ENCODE data around the gene OR12D3.
"Not testable (repeated sequence)": the region's sequence is repeated elsewhere in the genome, so short reads cannot be mapped to it uniquely, and the experiment has no call there.

OR12D3 gene
- 0 to 0.03 (median 0) reads per million in 9 experiments for total RNA-seq

GRCh38 chr6:29375191-29375590 is at the start of gene OR12D3:
Gene OR12D3, minus strand, starts transcription at chr6:29375291. Its CDS starts 4 bp downstream, at chr6:29375287.
- ATAC-seq (replicated peaks), result no peak
- Mint-ChIP-seq H3K27me3 (peaks cover 47 to 48% of the 10 kb centered on the region in 2 donors), H3K27ac (no peak within 1 kb of the TSS), H3K4me1 (ENCODE audit: low read depth in 2 of 2) (no peaks in the 10 kb centered on the region), H3K36me3 (ENCODE audit: insufficient read depth) (peaks cover 3% of the 10 kb centered on the region), H3K4me3 (no peak within 1 kb of the TSS), H3K9me3 (no peaks in the 10 kb centered on the region)
- DNase-seq, result no peak

GRCh38 chr6:29424575-29424974 is 49.5 kb upstream of the OR12D3 start:
- Mint-ChIP-seq H3K27me3 (peaks cover 40 to 57% of the 10 kb centered on the region in 2 donors), H3K27ac (no peak overlapping the region), H3K9me3 (no peaks in the 10 kb centered on the region), H3K4me3 (no peak overlapping the region), H3K36me3 (ENCODE audit: insufficient read depth) (no peaks in the 10 kb centered on the region), H3K4me1 (ENCODE audit: low read depth in 2 of 2) (no peaks in the 10 kb centered on the region)
- no peak for ATAC-seq (replicated peaks)
- DNase-seq, result no peak

GRCh38 chr6:29424168-29424567 is 49.1 kb upstream of the OR12D3 start:
- H3K27ac Mint-ChIP-seq, result no peak overlapping the region
- ATAC-seq (replicated peaks), result no peak
- no peaks in the 10 kb centered on the region for H3K9me3 Mint-ChIP-seq
- no peak overlapping the region for H3K4me3 Mint-ChIP-seq
- H3K4me1 Mint-ChIP-seq (ENCODE audit: low read depth in 2 of 2), result no peaks in the 10 kb centered on the region
- H3K36me3 Mint-ChIP-seq (ENCODE audit: insufficient read depth), result no peaks in the 10 kb centered on the region
- no peak for DNase-seq
- peaks cover 40 to 54% of the 10 kb centered on the region in 2 donors for H3K27me3 Mint-ChIP-seq

- Mint-ChIP-seq H3K9me3 (no peaks in the 10 kb centered on the region), H3K27me3 (peaks cover 37 to 46% of the 10 kb centered on the region in 2 donors), H3K4me1 (ENCODE audit: low read depth in 2 of 2) (no peaks in the 10 kb centered on the region), H3K27ac (no peak overlapping the region), H3K4me3 (no peak overlapping the region), H3K36me3 (ENCODE audit: insufficient read depth) (no peaks in the 10 kb centered on the region)
- DNase-seq, result no peak
- no peak for ATAC-seq (replicated peaks)
These were observed 44.4 kb upstream of the OR12D3 start for GRCh38 chr6:29419516-29419915.

- peaks cover 0 to 10% of the 10 kb centered on the region in 2 donors for H3K9me3 Mint-ChIP-seq
These were observed 39.5 kb upstream of the OR12D3 start, which contains the start of gene OR12D1 for GRCh38 chr6:29414588-29414987. Gene OR12D1, plus strand, starts transcription at chr6:29414928.

GRCh38 chr6:29403801-29404200 is 28.7 kb upstream of the OR12D3 start:
- ATAC-seq (replicated peaks) (no peak), DNase-seq (no peak)
- Mint-ChIP-seq H3K4me1 (ENCODE audit: low read depth in 2 of 2) (no peaks in the 10 kb centered on the region), H3K27ac (no peak overlapping the region), H3K9me3 (peaks cover 0 to 1% of the 10 kb centered on the region in 2 donors), H3K36me3 (ENCODE audit: insufficient read depth) (no peaks in the 10 kb centered on the region), H3K4me3 (no peak overlapping the region), H3K27me3 (peaks cover 48 to 53% of the 10 kb centered on the region in 2 donors)

More at GRCh38 chr6:29414588-29414987, 39.5 kb upstream of the OR12D3 start, which contains the start of gene OR12D1:
- no peak for ATAC-seq (replicated peaks)
- Mint-ChIP-seq H3K4me3 (no peak within 1 kb of the TSS), H3K27ac (no peak within 1 kb of the TSS), H3K36me3 (ENCODE audit: insufficient read depth) (no peaks in the 10 kb centered on the region), H3K4me1 (ENCODE audit: low read depth in 2 of 2) (no peaks in the 10 kb centered on the region), H3K27me3 (peaks cover 54 to 56% of the 10 kb centered on the region in 2 donors)
- no peak for DNase-seq

- DNase-seq (no peak), ATAC-seq (replicated peaks) (no peak)
- Mint-ChIP-seq H3K27ac (no peak overlapping the region), H3K4me1 (ENCODE audit: low read depth in 2 of 2) (no peaks in the 10 kb centered on the region), H3K36me3 (ENCODE audit: insufficient read depth) (no peaks in the 10 kb centered on the region), H3K4me3 (no peak overlapping the region), H3K27me3 (peaks cover 47 to 60% of the 10 kb centered on the region in 2 donors), H3K9me3 (peaks cover 0 to 1% of the 10 kb centered on the region in 2 donors)
These were observed 24.4 kb upstream of the OR12D3 start for GRCh38 chr6:29399525-29399924.

- DNase-seq (no peak), ATAC-seq (replicated peaks) (no peak)
- Mint-ChIP-seq H3K4me3 (no peak within 1 kb of the TSS), H3K36me3 (ENCODE audit: insufficient read depth) (no peaks in the 10 kb centered on the region), H3K27me3 (peaks cover 47 to 61% of the 10 kb centered on the region in 2 donors), H3K4me1 (ENCODE audit: low read depth in 2 of 2) (no peaks in the 10 kb centered on the region), H3K9me3 (no peaks in the 10 kb centered on the region), H3K27ac (no peak within 1 kb of the TSS)
These were observed 20.2 kb upstream of the OR12D3 start, which contains the start of gene OR12D2 for GRCh38 chr6:29395331-29395730. Gene OR12D2, plus strand, starts transcription at chr6:29395631. Its CDS starts 1,069 bp downstream, at chr6:29396700.

GRCh38 chr6:29388533-29388932 is 13.4 kb upstream of the OR12D3 start:
- Mint-ChIP-seq H3K36me3 (ENCODE audit: insufficient read depth) (no peaks in the 10 kb centered on the region), H3K27me3 (peaks cover 42% of the 10 kb centered on the region in 2 donors), H3K4me1 (ENCODE audit: low read depth in 2 of 2) (no peaks in the 10 kb centered on the region), H3K9me3 (no peaks in the 10 kb centered on the region), H3K4me3 (no peak overlapping the region), H3K27ac (no peak overlapping the region)
- DNase-seq (no peak), ATAC-seq (replicated peaks) (no peak)

- peaks cover 42 to 46% of the 10 kb centered on the region in 2 donors for H3K27me3 Mint-ChIP-seq
- no peaks in the 10 kb centered on the region for H3K4me1 Mint-ChIP-seq (ENCODE audit: low read depth in 2 of 2)
- H3K4me3 Mint-ChIP-seq, result no peak overlapping the region
- ATAC-seq (replicated peaks), result no peak
- H3K9me3 Mint-ChIP-seq, result no peaks in the 10 kb centered on the region
- H3K36me3 Mint-ChIP-seq (ENCODE audit: insufficient read depth), result peaks cover 3% of the 10 kb centered on the region
- no peak overlapping the region for H3K27ac Mint-ChIP-seq
- DNase-seq, result no peak
These were observed 912 bp upstream of the OR12D3 start for GRCh38 chr6:29376003-29376402.

GRCh38 chr6:29368765-29369164 is 6.3 kb downstream of the OR12D3 start, which contains the start of gene OR5V1:
Gene OR5V1, minus strand, starts transcription at chr6:29368865. Its CDS starts 12,670 bp downstream, at chr6:29356195.
- Mint-ChIP-seq H3K4me3 (no peak within 1 kb of the TSS), H3K9me3 (no peaks in the 10 kb centered on the region), H3K27me3 (peaks cover 36 to 41% of the 10 kb centered on the region in 2 donors), H3K4me1 (ENCODE audit: low read depth in 2 of 2) (no peaks in the 10 kb centered on the region), H3K36me3 (ENCODE audit: insufficient read depth) (peaks cover 3% of the 10 kb centered on the region), H3K27ac (no peak within 1 kb of the TSS)
- ATAC-seq (replicated peaks) (no peak), DNase-seq (no peak)

- Mint-ChIP-seq H3K9me3 (peaks cover 9 to 10% of the 10 kb centered on the region in 2 donors), H3K27me3 (peaks cover 64 to 80% of the 10 kb centered on the region in 2 donors), H3K4me3 (no peak overlapping the region), H3K4me1 (ENCODE audit: low read depth in 2 of 2) (no peaks in the 10 kb centered on the region), H3K27ac (no peak overlapping the region), H3K36me3 (ENCODE audit: insufficient read depth) (no peaks in the 10 kb centered on the region)
- no peak for DNase-seq
- no peak for ATAC-seq (replicated peaks)
These were observed 19.5 kb downstream of the OR12D3 start for GRCh38 chr6:29355603-29356002.

- peaks cover 9 to 10% of the 10 kb centered on the region in 2 donors for H3K9me3 Mint-ChIP-seq
- H3K27ac Mint-ChIP-seq, result no peak overlapping the region
- no peak for ATAC-seq (replicated peaks)
- no peaks in the 10 kb centered on the region for H3K36me3 Mint-ChIP-seq (ENCODE audit: insufficient read depth)
- no peak for DNase-seq
- H3K27me3 Mint-ChIP-seq, result peaks cover 60 to 80% of the 10 kb centered on the region in 2 donors
- H3K4me3 Mint-ChIP-seq, result no peak overlapping the region
- no peaks in the 10 kb centered on the region for H3K4me1 Mint-ChIP-seq (ENCODE audit: low read depth in 2 of 2)
These were observed 20.1 kb downstream of the OR12D3 start for GRCh38 chr6:29354980-29355379.

GRCh38 chr6:29349348-29349747 is 25.7 kb downstream of the OR12D3 start:
- H3K4me3 Mint-ChIP-seq; DNase-seq; H3K27ac Mint-ChIP-seq; ATAC-seq (replicated peaks); H3K36me3 Mint-ChIP-seq (ENCODE audit: insufficient read depth); H3K4me1 Mint-ChIP-seq (ENCODE audit: low read depth in 2 of 2): not testable (repeated sequence)
- H3K27me3 Mint-ChIP-seq, result peaks cover 49 to 64% of the 10 kb centered on the region in 2 donors
- H3K9me3 Mint-ChIP-seq, result peaks cover 10 to 11% of the 10 kb centered on the region in 2 donors

Measured in effector memory CD8-positive, alpha-beta T cell (primary cell).